GM18870 (cell line): ENCODE data around the gene WNT3A.

Source experiments
- ATAC-seq: cut with Tn5 transposase; IDR thresholded peaks from one replicate; pipeline ENCODE4 v1.9.1; 2021; ENCODE audit warnings: moderate library complexity; ENCODE audit not compliant: unreplicated experiment

The WNT3A gene

GRCh38 chr1:228110556-228110955 lies 103.8 kb downstream of the WNT3A start:
- ATAC-seq: no peak
